ENCODE measurements around the gene IL13.

IL13 gene

GRCh38 chr5:132665574-132666080 lies 7.7 kb downstream of the IL13 start:
- TF ChIP-seq PATZ1 (CRISPR knock-in tag; IDR thresholded peaks at IDR 0.05; ENCODE audit: borderline replicate concordance) (no peak), ZFP30 (CRISPR knock-in tag; IDR thresholded peaks at IDR 0.05) (no peak), ZNF8 (CRISPR knock-in tag; IDR thresholded peaks at IDR 0.05) (no peak), TOX (CRISPR knock-in tag; IDR thresholded peaks at IDR 0.05; ENCODE audit: borderline replicate concordance) (no peak), POU6F1 (CRISPR knock-in tag; IDR thresholded peaks at IDR 0.05; ENCODE audit: borderline replicate concordance, low read depth) (no peak), ISL1 (CRISPR knock-in tag; IDR thresholded peaks at IDR 0.05) (no peak)
- ATAC-seq, result no peak

DNA sequence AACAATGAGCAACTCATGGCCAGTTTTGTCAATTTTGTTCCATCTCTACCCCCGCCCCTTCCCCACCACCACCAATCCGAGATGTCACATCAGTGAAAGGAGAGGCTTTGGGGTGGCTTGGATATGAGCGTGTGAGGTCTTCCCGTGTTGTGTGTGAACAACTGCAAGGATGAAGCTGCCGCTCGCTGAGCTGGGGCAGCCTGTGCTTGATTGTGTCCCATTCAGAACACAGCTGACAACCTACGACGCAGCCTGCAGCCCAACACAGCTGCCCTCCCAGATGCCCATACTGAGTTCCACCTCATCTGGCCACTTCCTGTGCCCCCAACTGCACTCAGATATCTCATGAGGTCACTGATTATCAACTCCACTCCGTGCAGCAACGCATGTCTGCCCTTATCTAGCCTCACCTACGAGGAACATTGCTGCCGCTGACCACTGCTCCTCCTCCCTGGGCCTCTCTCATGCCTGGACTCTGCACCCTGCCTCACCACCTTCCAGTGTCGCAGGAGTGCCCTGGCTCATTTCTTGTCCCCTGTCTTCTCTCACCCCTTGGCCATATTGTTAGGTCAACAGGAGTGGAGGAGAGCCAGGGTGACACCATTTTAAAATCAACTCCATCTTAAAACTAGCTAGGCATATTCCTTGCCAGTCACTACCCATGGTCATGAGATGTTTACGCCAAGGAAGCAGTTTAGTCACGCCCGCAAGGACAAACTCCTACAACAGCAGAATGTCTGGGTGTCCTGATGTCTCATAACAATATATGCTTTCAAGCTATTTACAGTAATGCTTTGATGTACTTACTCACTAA lies 8.5 kb downstream of the IL13 start:
- TF ChIP-seq GLIS3 (CRISPR knock-in tag; IDR thresholded peaks at IDR 0.05) (no peak), OSR1 (CRISPR knock-in tag; IDR thresholded peaks at IDR 0.05) (no peak), CSDC2 (CRISPR knock-in tag; IDR thresholded peaks at IDR 0.05) (no peak), BACH2 (CRISPR knock-in tag; IDR thresholded peaks at IDR 0.05; ENCODE audit: borderline replicate concordance) (no peak), ZC3H10 (CRISPR knock-in tag; IDR thresholded peaks at IDR 0.05) (no peak), ZNF565 (CRISPR knock-in tag; conservative IDR thresholded peaks at IDR 0.05; ENCODE audit: low read depth) (no peak), POU6F1 (CRISPR knock-in tag; IDR thresholded peaks at IDR 0.05; ENCODE audit: borderline replicate concordance, low read depth) (no peak), ISL1 (CRISPR knock-in tag; IDR thresholded peaks at IDR 0.05) (no peak), RARB (CRISPR knock-in tag; IDR thresholded peaks at IDR 0.05) (no peak), PPARA (CRISPR knock-in tag; IDR thresholded peaks at IDR 0.05; ENCODE audit: borderline replicate concordance) (no peak), TOX (CRISPR knock-in tag; IDR thresholded peaks at IDR 0.05; ENCODE audit: borderline replicate concordance) (no peak), ARNTL (CRISPR knock-in tag; IDR thresholded peaks at IDR 0.05; ENCODE audit: borderline replicate concordance, low read depth) (no peak), TSHZ2 (CRISPR knock-in tag; IDR thresholded peaks at IDR 0.05) (no peak), ZFP3 (CRISPR knock-in tag; IDR thresholded peaks at IDR 0.05) (no peak), ZNF8 (CRISPR knock-in tag; IDR thresholded peaks at IDR 0.05) (no peak), SNAI2 (CRISPR knock-in tag; IDR thresholded peaks at IDR 0.05) (no peak), ESRRG (CRISPR knock-in tag; IDR thresholded peaks at IDR 0.05) (no peak), ZNF70 (CRISPR knock-in tag; IDR thresholded peaks at IDR 0.05) (no peak)
- TF ChIP-seq, protein P1, sequence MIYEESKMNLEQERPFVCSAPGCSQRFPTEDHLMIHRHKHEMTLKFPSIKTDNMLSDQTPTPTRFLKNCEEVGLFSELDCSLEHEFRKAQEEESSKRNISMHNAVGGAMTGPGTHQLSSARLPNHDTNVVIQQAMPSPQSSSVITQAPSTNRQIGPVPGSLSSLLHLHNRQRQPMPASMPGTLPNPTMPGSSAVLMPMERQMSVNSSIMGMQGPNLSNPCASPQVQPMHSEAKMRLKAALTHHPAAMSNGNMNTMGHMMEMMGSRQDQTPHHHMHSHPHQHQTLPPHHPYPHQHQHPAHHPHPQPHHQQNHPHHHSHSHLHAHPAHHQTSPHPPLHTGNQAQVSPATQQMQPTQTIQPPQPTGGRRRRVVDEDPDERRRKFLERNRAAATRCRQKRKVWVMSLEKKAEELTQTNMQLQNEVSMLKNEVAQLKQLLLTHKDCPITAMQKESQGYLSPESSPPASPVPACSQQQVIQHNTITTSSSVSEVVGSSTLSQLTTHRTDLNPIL (CRISPR knock-in tag; IDR thresholded peaks at IDR 0.05; ENCODE audit: low read depth), result no peak
- TF ChIP-seq, protein P2, sequence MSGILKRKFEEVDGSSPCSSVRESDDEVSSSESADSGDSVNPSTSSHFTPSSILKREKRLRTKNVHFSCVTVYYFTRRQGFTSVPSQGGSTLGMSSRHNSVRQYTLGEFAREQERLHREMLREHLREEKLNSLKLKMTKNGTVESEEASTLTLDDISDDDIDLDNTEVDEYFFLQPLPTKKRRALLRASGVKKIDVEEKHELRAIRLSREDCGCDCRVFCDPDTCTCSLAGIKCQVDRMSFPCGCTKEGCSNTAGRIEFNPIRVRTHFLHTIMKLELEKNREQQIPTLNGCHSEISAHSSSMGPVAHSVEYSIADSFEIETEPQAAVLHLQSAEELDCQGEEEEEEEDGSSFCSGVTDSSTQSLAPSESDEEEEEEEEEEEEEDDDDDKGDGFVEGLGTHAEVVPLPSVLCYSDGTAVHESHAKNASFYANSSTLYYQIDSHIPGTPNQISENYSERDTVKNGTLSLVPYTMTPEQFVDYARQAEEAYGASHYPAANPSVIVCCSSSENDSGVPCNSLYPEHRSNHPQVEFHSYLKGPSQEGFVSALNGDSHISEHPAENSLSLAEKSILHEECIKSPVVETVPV (CRISPR knock-in tag; IDR thresholded peaks at IDR 0.05), result no peak
- ATAC-seq, result no peak
